NK-92 (cell line): ENCODE measurements around the gene CUEDC2.
"Not testable (repeated sequence)": the region's sequence is repeated elsewhere in the genome, so short reads cannot be mapped to it uniquely, and the experiment has no call there.

ENCODE experiments used
- DNase-seq: peaks from one replicate; lab custom pipeline; 2025; ENCODE audit not compliant: unreplicated experiment; lab: John Stamatoyannopoulos, UW

The CUEDC2 gene

GRCh38 chr10:102454662-102455487 is 22.5 kb upstream of the CUEDC2 start:
- not testable (repeated sequence) for DNase-seq

DNA sequence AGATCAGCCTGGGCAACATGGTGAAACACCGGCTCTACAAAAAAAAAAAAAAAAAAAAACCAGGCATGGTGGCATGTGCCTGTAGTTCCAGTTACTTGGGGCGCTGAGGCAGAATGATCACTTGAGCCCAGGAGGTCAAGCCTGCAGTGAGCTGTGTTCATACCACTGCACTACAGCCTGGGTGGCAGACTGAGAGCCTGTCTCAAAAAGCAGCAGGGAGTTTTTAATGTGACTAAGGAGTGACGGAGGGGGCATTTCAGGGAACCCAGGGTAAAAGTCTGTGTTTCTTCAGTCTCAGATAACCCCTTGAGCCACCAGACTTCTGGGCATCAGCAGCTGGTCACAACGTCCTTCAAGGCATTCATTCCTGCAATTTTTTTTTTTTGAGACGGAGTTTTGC is 21.1 kb upstream of the CUEDC2 start:
- DNase-seq: no peak

DNA sequence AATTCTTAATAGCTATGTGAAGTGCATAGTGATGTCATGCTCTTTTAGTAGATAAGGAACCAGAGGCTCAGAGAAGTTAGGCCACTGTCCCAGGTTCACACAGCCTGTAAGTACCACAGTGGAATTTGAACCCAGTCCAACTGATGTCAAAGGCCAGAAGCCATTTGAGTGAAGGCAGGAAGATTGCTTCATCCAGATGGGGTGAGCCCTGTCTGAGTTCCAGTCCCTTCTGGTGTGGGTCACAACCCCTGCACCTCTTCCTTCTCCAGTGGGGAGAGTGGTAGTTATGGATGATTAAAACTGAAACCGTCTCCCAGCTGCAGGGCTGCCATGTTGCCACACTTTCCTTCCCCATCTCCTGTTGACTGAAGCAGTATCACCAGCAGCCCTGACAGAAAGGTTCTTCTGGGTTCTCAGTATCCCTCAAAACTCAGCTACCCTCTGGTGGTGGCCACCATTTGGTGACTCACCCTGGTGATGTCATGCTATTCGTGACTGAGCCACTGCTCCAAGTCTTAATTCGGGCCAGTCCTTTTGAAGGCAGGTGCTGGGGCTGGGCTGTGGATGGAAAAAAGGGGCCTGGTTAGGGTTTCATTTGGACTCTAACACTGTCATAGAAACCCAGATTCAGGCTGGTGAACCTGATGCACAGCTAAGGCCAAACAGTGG is 20.4 kb upstream of the CUEDC2 start:
- DNase-seq: no peak

DNA sequence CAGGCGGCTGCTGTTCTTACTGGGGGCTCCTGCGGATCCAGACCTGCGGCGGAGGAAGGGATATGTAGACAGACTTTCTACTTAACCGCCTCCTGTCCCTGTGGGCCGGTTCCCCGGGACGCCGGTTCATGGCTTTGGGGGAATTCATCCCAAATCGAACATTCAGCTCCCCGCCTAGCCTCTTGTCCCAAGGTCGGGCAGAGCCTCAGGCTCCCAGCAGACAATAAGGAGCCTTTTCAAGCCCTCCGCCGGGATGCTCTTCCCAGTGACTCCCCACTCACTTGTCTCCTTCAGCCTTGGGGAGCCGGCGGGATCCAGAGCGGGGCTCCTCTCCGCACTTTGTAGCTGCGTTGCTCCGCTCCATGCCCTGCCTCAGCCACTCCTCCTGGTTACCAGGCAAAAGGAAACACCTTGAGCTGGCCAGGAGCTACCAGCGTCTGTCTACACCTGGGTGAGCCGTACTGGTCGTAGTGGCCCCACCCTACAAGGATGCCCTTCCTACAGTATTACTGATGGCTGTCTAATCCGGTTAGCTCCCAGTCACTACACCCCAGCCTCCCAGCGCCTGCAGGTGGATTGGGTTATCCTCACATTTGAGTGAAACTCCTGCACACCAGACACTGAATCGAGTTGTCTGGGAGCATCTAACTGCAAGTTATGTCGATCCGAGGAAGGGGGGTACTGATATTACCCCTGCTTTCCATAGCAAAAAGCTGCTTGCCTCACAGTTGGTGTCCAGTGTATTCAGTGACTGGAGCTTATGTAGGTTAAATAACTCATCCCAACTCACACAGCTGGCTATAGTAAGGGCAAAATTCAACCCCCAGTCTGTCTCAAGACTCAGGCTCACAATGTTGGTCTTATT is 19.0 kb upstream of the CUEDC2 start, which contains the start of gene C10orf95:
C10orf95 (minus strand) TSS at position 439 of the 865 bp plus-strand sequence. CDS start 450 bp downstream, outside the sequence.
- no peak for DNase-seq

- peak; percentile 35 for DNase-seq
Observed at GRCh38 chr10:102450374-102451104, 18.2 kb upstream of the CUEDC2 start.

DNA sequence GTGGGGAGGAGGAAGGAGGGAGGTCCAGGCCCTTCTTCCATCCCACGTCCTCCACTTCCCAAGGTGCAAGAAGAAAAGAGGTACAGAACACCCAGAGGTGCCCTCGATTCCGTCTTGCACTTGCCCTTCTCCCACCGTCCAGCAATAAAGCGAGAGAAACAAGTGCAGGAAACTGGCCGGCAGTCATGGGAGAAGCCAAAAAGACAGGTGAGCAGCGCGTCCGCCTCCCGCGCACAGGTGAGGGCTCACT is 17.7 kb upstream of the CUEDC2 start:
- DNase-seq: no peak

DNA sequence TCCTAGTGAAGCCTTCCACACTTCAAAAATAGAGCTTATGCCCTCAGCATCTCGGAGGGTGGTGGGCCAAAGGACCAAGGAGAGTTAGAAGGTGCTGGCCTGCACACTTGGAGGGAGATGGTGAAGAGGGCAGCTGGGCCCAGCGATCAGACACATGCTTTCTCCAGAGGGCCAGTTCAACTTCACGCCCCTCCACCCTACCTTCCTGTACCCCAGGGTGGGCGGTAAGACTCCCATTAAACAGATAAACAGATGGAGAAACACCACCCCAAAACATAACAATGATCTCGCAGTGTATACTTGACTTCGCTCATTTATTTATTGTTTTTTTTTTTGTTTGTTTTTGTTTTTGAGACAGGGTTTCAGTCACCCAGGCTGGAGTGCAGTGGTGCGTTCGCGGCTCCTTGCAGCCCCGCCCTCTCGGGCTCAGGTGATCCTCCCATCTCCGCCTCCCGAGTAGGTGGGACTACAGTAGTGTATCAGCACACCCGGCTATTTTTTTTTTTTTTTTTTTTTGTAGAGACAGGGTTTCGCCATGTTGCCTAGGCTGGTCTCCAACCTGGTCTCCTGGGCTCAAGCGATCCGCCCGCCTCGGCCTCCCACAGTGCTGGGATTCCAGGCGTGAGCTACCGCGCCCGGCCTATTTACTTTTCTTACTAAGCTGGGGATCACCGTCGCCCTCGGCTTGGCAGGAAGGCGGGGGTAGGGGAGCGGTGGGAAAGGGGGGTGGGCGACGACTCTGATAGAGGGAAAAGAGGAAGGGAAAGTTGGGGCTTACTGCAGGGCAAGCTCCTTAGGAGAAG is 17.1 kb upstream of the CUEDC2 start:
- DNase-seq: peak; percentile 17

GRCh38 chr10:102444851-102445250 is 12.5 kb upstream of the CUEDC2 start:
- no peak for DNase-seq

DNA sequence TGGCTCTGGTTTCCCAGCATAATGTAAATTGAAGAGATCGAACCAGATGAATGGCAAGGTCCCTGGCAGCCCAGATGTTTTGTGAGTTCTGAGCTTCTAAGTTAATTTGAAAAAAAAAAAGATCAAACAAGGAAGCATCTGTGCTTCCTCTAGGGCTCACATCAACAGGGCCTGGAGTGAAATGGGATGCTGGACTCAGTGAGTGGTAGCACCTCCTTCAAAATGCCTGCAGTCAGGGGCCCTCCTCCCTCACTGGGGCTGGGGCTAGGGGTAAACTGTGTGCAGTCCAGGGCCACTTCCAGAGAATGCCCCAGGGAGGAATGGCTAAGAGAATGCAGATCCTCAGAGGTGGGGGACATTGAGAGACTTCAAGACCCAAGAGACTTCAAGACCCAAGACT is 6.0 kb upstream of the CUEDC2 start:
- DNase-seq: no peak

DNA sequence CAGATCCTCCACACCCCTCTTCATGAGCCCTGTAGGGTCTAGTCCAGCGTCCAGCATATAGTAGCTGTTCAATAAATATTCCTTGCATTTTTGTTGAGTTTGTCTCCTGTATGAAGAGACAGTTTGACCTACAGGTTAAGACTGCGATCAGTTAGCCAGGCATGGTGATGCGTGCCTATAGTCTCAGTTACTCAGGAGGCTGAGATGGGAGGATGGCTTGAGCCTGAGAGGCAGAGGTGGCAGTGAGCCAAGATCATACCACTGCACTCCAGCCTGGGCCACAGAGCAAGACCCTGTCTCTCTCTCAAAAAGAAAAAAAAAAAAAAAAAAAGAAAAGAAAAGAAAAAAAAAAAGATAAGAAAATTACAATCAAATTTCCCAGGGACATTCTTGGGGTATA is 5.1 kb upstream of the CUEDC2 start:
- DNase-seq: no peak

- no peak for DNase-seq
Observed at GRCh38 chr10:102436312-102436711, 3.9 kb upstream of the CUEDC2 start.

- no peak for DNase-seq
Observed at GRCh38 chr10:102435529-102436233, 3.3 kb upstream of the CUEDC2 start.

- DNase-seq: no peak
Observed at GRCh38 chr10:102435133-102435497, 2.7 kb upstream of the CUEDC2 start.

DNA sequence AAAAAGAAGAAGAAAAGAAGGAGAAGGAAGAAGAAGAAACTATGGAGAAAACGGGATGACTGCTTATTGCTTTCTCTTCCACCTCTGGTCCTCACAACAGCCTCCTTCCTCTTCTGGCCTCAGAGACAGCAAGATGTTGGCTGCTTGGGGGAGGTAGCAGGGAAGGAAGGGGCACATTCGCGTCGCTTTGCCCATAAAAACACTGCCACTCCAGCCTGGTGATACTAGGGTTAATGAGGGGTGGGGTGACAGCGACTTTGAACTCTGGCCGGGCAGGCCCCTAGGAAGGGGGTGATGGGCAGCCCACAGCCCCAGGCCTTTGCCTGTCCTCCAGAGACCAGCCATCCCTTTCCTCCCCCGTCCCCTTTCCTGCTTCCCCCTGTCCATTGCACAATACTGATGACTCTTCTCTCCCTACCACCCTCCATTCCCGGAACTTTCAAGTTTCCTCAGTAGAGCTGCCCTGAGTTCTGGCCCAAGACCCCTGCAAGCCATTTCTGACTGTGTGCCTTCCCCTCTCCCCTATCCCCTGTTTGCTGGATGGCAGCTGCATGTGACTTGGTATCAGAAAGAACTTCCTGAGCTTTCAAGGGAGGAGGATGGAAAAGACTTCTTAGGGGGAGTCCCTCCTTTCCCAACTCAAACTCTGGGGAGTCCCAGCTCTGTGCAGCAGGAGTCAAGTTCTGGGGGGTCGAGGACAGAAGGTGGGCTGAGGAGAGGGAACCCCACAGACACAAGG is 2.2 kb upstream of the CUEDC2 start:
- DNase-seq: no peak

GRCh38 chr10:102433619-102434046 is 1.3 kb upstream of the CUEDC2 start:
- DNase-seq: no peak

- no peak for DNase-seq
Observed at GRCh38 chr10:102431452-102432124, 786 bp downstream of the CUEDC2 start.

DNA sequence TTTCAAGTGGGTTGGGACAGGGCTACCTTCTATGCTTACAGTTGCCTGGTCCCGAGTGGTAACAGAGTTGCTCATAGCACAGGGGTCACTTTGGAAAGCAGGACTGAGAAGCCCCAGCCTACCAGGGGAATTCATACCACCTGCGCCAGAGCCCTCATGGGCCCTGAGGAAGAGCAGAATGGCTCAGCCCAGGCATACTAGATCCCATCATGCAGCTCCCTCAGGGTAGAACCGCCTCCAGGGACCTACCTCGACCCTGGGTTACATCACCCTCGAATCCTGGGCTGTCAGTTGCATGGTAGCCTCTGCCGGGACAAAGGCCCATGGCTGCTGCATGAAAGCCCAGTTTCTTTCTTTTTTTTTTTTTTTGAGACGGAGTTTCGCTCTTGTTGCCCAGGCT is 2.9 kb downstream of the CUEDC2 start:
- no peak for DNase-seq

DNA sequence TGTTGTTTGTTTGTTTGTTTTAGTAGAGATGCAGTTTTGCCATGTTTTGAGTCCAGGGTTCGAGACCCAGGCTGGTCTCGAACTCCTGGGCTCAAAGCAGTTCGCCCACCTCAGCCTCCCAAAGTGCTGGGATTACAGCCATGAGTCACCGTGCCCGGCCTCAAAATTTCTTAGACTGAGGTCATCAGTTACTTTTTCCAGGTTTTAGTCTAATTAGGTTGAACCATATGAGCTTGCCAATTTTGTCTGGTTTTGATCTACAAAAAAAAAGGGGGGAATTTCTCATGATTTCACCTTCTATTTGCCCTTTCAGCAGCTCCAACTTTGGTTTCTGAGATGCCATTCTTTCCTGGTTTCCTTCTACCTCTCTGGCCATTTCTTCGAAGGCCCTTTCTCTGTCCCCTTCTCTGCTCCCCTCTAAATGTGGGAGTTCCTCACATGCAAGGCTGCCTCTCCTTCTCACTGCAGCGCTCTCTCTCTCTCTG is 5.5 kb downstream of the CUEDC2 start:
- no peak for DNase-seq
